Neural progenitor cell (in vitro differentiated cells): ENCODE measurements around the gene TNS3. TPM values are rescaled to one million over a fixed set of nuclear protein-coding genes. Genes with fewer than 3 reads are reported as not detected.

Source experiments
- DNase-seq: peaks from one replicate; pipeline ENCODE4 v3.0.0-alpha.2; 2016; ENCODE audit warnings: low spot score
- H2AFZ ChIP-seq: fragments of 200-600 bp; sonication (generic); replicated peaks from 2 replicates; pipeline ENCODE4 v1.6.1; 2016; ENCODE audit warnings: antibody characterized with exemption
- H3F3A ChIP-seq: fragments of 200-600 bp; sonication (generic); 2 replicates; pipeline ENCODE4 v1.6.1; 2016; ENCODE audit warnings: antibody characterized with exemption, low read depth
- H3K27ac ChIP-seq: fragments of 200-600 bp; sonication (generic); 2 replicates; pipeline ENCODE4 v1.5.1; 2016; ENCODE audit warnings: mild to moderate bottlenecking
- H3K27me3 ChIP-seq: fragments of 200-600 bp; sonication (generic); 2 replicates; pipeline ENCODE4 v1.6.1; 2016; ENCODE audit warnings: mild to moderate bottlenecking, moderate library complexity
- H3K36me3 ChIP-seq: fragments of 200-600 bp; sonication (generic); 2 replicates; pipeline ENCODE4 v1.5.1; 2016
- H3K4me1 ChIP-seq: fragments of 200-600 bp; sonication (generic); 2 replicates; pipeline ENCODE4 v1.6.1; 2016; ENCODE audit warnings: mixed run types
- H3K4me2 ChIP-seq: fragments of 200-600 bp; sonication (generic); 2 replicates; pipeline ENCODE4 v1.6.1; 2016
- H3K4me3 ChIP-seq: fragments of 200-600 bp; sonication (generic); 2 replicates; pipeline ENCODE4 v1.5.1; 2016
- H3K79me2 ChIP-seq: fragments of 200-600 bp; sonication (generic); 2 replicates; pipeline ENCODE4 v1.6.1; 2016; ENCODE audit warnings: low read depth
- H3K9ac ChIP-seq: fragments of 200-600 bp; sonication (generic); 2 replicates; pipeline ENCODE4 v1.6.1; 2016
- H3K9me3 ChIP-seq: fragments of 200-600 bp; sonication (generic); 2 replicates; pipeline ENCODE4 v1.5.1; 2016; ENCODE audit warnings: low read depth
- H4K20me1 ChIP-seq: fragments of 200-600 bp; sonication (generic); 2 replicates; pipeline ENCODE4 v1.6.1; 2016; ENCODE audit warnings: low read depth
- H3K27ac Mint-ChIP-seq: 3 replicates; pipeline ENCODE4 v1.8.0; 2021; ENCODE audit warnings: mixed read lengths
- H3K27me3 Mint-ChIP-seq: 2 replicates; pipeline ENCODE4 v1.8.0; 2022; ENCODE audit warnings: low read depth, mild to moderate bottlenecking, inconsistent platforms, moderate library complexity, mixed read lengths; ENCODE audit not compliant: insufficient read depth
- H3K36me3 Mint-ChIP-seq: 3 replicates; pipeline ENCODE4 v1.8.0; 2021; ENCODE audit warnings: mixed read lengths
- H3K4me1 Mint-ChIP-seq: 3 replicates; pipeline ENCODE4 v1.8.0; 2021; ENCODE audit warnings: mixed read lengths
- H3K4me3 Mint-ChIP-seq: 3 replicates; pipeline ENCODE4 v1.8.0; 2021; ENCODE audit warnings: mild to moderate bottlenecking, moderate library complexity, mixed read lengths
- H3K9me3 Mint-ChIP-seq: 3 replicates; pipeline ENCODE4 v1.8.0; 2020; ENCODE audit warnings: mixed read lengths
- CTCF ChIP-seq: fragments of 200-600 bp; sonication (generic); IDR thresholded peaks from 2 replicates; pipeline ENCODE4 v1.5.1; 2017; ENCODE audit warnings: antibody characterized with exemption, mild to moderate bottlenecking
- EZH2 ChIP-seq: fragments of 200-600 bp; sonication (generic); IDR thresholded peaks from 2 replicates; pipeline ENCODE4 v1.6.1; 2017; ENCODE audit warnings: antibody characterized with exemption, mild to moderate bottlenecking, moderate library complexity
- EZH2phosphoT487 ChIP-seq: fragments of 200-600 bp; sonication (generic); IDR thresholded peaks from 2 replicates; pipeline ENCODE4 v1.6.1; 2017; ENCODE audit warnings: antibody characterized with exemption
- total RNA-seq: library from RNA; depleted of rRNA; stranded (reverse); fragments of >200 nt; gene quantifications from 2 replicates; pipeline ENCODE4 v1.2.3, GENCODE V29; 2015; ENCODE audit warnings: low replicate concordance

The TNS3 gene
- total RNA-seq, 1 donor from 2014 or later = 15.0 TPM

GRCh38 chr7:47385536-47386125, 196.3 kb downstream of the TNS3 start:
- Histone ChIP-seq H3K9ac (no peak overlapping the region), H3K36me3 (no peaks in the 10 kb centered on the region), H3K27ac (no peak overlapping the region), H2AFZ (no peak overlapping the region), H3K4me1 (peaks cover 9% of the 10 kb centered on the region), H4K20me1 (peaks cover 6% of the 10 kb centered on the region), H3K4me2 (no peak overlapping the region), H3F3A (peaks cover 17% of the 10 kb centered on the region), H3K9me3 (no peaks in the 10 kb centered on the region), H3K27me3 (no peaks in the 10 kb centered on the region), H3K4me3 (no peak overlapping the region), H3K79me2 (no peaks in the 10 kb centered on the region)
- DNase-seq = no peak
- H3K27me3 Mint-ChIP-seq = peaks cover 14% of the 10 kb centered on the region
- no peak overlapping the region for H3K4me3 Mint-ChIP-seq
- peaks cover 48% of the 10 kb centered on the region for H3K4me1 Mint-ChIP-seq
- H3K9me3 Mint-ChIP-seq = peaks cover 4% of the 10 kb centered on the region
- TF ChIP-seq EZH2phosphoT487 (no peak), CTCF (no peak), EZH2 (no peak)
- H3K27ac Mint-ChIP-seq = no peak overlapping the region
- peaks cover 1% of the 10 kb centered on the region for H3K36me3 Mint-ChIP-seq

GRCh38 chr7:47384755-47385535, 197.0 kb downstream of the TNS3 start:
- H3K4me2 ChIP-seq = no peak overlapping the region
- H3K4me1 ChIP-seq = peaks cover 16% of the 10 kb centered on the region
- H3K79me2 ChIP-seq = no peaks in the 10 kb centered on the region
- no peak overlapping the region for H3K27ac ChIP-seq
- Mint-ChIP-seq H3K27ac (peak overlapping the region; percentile 46), H3K4me3 (no peak overlapping the region), H3K27me3 (peaks cover 14% of the 10 kb centered on the region), H3K9me3 (peaks cover 4% of the 10 kb centered on the region), H3K4me1 (peaks cover 54% of the 10 kb centered on the region), H3K36me3 (no peaks in the 10 kb centered on the region)
- peaks cover 18% of the 10 kb centered on the region for H3F3A ChIP-seq
- TF ChIP-seq CTCF = no peak
- no peak for TF ChIP-seq EZH2phosphoT487
- no peak for TF ChIP-seq EZH2
- no peaks in the 10 kb centered on the region for H3K27me3 ChIP-seq
- no peaks in the 10 kb centered on the region for H3K36me3 ChIP-seq
- no peak overlapping the region for H3K9ac ChIP-seq
- H2AFZ ChIP-seq = no peak overlapping the region
- no peak for DNase-seq
- peaks cover 10% of the 10 kb centered on the region for H4K20me1 ChIP-seq
- no peak overlapping the region for H3K4me3 ChIP-seq
- H3K9me3 ChIP-seq = no peaks in the 10 kb centered on the region

- H3K27me3 Mint-ChIP-seq = peaks cover 14% of the 10 kb centered on the region
- Histone ChIP-seq H2AFZ (no peak overlapping the region), H3K36me3 (no peaks in the 10 kb centered on the region), H3K4me3 (no peak overlapping the region), H3K4me2 (no peak overlapping the region), H3K79me2 (no peaks in the 10 kb centered on the region), H3K9ac (no peak overlapping the region), H3K4me1 (peaks cover 24% of the 10 kb centered on the region), H3K27me3 (no peaks in the 10 kb centered on the region), H3F3A (peaks cover 18% of the 10 kb centered on the region), H4K20me1 (peaks cover 10% of the 10 kb centered on the region), H3K9me3 (no peaks in the 10 kb centered on the region), H3K27ac (no peak overlapping the region)
- peaks cover 4% of the 10 kb centered on the region for H3K9me3 Mint-ChIP-seq
- no peak for TF ChIP-seq CTCF
- no peak for TF ChIP-seq EZH2phosphoT487
- no peak for TF ChIP-seq EZH2
- no peak for DNase-seq
- no peaks in the 10 kb centered on the region for H3K36me3 Mint-ChIP-seq
- H3K4me1 Mint-ChIP-seq = peaks cover 65% of the 10 kb centered on the region
- no peak overlapping the region for H3K27ac Mint-ChIP-seq
- H3K4me3 Mint-ChIP-seq = no peak overlapping the region
These were observed 198.0 kb downstream of the TNS3 start for GRCh38 chr7:47383696-47384445.
